M059J (cell line): Measurements from ENCODE around the gene ITGA8. TPM values are rescaled to one million over a fixed set of nuclear protein-coding genes. Genes with fewer than 3 reads are reported as not detected.
"Not testable (repeated sequence)": the region's sequence is repeated elsewhere in the genome, so short reads cannot be mapped to it uniquely, and the experiment has no call there.

Experiments used
- DNase-seq: peaks from one replicate; pipeline ENCODE4 v3.0.0-alpha.2; 2012; ENCODE audit warnings: low read depth
- total RNA-seq: library from RNA; depleted of rRNA; stranded (reverse); fragments of >200 nt; shearing (Covaris generic); gene quantifications from 2 replicates; pipeline ENCODE4 v1.2.3, GENCODE V29; 2014

ITGA8 gene
- total RNA-seq, 1 experiment from 2014 or later: 0.62 TPM

DNA sequence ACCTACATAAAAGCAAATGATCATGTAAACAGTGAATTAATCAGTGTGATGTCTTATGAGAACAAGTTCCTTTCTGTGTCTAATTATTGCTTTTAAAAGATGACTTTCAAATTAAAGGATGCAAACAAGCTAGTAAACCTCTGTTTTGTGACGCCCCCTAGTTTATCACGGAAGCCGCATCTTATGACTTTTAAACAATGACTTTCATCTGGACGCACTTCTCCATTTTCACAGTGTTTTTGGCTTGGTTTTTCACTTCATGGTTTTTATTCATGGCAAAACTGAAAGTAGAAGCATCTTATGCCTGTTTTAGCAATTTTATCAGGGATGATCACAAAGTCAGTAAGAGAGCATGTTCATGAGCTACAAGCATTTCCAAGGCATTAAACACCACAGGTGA is 35.0 kb downstream of the ITGA8 start:
- no peak for DNase-seq

DNA sequence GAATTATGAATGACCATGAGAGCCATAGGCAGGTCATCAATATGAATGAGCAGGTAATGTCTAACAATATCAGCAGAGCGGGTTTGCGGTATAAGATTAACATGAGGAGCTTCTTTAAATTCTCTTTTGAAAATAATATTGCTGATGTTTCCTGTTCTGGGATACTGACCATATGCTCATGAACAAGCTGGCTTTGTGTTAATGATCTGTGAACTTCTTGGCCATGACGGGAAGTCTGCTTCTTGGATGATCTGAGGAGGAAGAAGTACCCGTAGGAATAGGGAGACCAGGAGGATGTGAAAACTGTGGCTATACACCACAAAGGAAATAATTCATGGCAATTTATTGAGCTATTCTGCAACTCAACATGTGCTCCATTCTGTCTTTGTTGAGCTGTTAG is 38.6 kb downstream of the ITGA8 start:
- no peak for DNase-seq

DNA sequence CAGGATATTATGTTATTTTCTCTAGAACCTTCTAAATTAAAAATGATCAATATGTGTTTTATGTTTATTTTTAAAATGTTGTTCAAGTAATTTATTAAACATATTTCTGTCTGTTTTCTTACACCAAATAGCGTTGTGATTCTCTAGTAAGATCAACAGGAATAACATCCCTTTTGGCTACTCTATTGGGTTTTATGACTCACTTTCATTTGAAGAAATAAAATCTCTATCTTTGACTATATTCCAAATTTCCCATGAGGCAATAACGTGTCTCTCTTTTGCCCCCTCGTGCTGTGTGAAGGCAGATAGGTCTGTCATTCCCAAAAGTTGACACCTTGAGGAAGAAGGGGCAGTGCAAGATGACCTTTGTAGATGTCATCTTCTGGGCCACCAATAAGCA is 40.9 kb downstream of the ITGA8 start:
- no peak for DNase-seq

DNA sequence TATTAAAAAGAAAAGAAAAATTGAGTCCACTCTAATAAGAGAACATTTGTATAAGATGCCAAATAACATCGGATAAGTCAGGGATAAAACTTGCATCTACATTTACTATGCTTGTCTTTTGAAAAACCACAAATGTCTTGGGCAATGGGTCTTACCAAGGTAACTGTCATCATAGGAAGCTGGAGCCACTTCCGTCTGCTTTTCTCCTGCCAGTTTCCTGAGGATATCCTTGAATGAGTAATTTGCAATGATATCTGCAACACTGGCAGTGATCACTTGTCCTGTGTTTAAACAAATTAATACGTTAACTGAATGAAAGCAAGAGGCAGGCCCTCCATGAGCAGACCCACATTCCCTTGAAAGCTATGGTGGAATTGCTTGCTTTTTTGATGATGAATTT is 47.3 kb downstream of the ITGA8 start:
- DNase-seq: peak; percentile 7

DNA sequence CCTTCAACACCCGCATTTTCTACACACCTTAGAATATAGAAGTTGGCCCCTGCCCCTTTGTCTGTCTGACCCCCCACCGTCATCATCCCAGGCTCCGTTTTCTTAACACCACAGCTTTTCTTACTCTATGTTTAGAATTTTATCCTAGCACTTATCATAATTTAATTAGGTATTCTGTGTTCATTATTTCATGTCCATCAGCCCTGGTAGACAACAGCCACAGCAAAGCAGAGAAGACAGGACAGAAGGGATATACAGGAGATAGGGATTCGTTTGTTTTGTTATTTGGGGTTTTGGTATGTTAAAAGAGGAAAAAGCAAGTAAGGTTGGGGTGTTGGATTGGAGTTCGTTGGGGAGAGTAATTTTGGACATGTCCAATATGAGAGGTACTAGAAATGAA is 48.8 kb downstream of the ITGA8 start:
- DNase-seq: no peak

DNA sequence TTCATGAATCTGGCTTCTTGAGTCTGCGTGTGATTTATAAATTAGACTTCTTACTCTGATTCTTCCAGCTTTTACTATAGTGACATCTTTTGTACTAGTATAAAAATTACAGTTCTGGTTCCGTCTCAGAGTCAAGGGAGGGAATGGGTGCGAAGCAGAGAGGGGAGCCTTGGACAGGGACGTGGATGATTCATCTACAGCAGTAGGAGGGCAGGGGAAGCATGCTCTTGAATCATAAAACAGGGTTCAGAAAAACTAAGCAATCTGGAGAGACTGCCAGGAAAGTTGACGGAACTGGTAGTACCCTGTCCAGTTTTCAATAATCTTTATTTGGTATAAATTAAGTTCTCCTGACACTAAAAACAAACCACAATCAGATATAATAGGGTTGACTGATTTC is 58.1 kb downstream of the ITGA8 start:
- peak; percentile 14 for DNase-seq

DNA sequence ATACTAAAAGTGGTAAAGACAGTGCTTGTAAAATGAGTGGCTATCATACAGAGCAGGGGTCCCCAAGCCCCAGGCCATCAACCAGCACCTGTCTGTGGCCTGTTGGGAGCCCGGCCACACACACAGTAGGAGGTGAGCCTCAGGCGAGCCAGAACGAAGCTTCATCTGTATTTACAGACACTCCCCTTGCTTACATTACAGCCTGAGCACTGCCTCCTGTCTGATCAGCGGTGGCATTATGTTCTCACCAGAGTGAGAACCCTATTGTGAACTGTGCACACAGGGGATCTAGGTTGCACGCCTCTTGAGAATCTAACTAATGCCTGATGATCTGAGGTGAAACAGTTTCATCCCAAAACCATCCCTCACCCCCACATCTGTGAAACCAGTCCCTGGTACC is 58.7 kb downstream of the ITGA8 start:
- DNase-seq: no peak

DNA sequence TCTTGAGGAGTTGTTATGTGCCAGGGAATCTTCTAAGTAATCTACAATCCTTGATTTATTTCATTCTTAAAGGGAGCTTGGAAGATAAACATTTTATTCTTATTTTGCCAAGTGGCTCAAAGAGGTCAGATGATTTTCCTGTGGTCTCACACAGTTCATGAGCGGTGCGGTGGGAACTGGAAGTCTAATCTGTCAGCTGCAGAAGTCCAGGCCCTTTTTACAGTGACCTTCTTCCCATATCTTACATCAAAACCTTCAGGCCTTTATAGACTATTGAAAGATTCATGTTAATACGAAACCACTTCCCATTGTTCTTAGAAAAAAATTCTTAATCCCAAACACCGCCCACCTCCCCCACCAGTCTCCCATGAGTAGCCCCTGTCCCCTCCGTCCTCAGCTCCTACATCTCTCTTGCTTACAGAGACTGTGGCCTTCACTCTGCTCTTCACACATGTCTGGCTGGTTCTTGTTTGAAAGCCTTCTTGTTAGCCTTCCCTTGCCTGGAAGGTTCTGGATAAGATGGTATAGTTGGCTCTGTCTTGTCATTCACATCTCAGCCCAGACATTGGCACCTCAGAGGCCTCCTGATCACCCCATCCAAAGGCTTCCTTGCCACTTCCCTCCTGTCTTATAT is 61.5 kb downstream of the ITGA8 start:
- no peak for DNase-seq

DNA sequence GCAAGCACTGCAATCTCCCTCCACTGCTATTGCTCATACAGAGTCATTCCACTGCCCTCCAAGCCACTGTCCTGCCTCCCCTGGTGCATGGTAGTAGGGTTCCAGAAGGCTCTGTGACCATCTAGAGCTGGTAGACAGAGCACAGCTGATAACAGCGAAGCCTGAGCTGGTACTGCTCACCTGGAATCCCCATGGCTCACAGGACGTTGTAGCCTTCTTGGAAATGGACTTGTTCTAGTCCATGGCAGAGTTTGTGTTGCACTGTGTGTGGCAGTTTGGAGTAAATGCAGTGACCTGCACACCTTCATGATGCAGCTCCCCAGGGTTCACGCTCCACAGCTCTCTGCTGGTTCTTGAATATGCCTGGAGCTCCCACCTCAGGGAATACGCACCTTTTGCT is 67.0 kb downstream of the ITGA8 start:
- DNase-seq: no peak

DNA sequence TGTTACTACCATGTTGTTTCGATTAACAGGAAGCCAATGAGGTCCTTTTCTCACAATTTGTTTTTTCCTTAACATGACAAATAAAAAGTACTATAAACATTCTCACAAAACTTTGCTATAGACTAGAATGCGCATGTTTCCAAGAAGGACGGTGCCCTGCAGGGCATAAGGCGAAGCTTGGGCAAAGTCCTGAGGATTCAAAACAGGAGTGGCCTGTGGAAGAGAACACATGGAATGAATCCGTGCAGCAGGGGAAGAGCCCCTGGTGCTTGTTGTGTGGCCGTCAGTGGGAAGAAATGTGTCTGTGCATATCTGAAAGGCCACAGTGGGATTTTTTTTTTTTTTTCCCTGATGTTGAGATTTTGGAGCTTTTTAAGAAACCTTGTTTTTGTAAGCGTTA is 67.6 kb downstream of the ITGA8 start:
- no peak for DNase-seq

DNA sequence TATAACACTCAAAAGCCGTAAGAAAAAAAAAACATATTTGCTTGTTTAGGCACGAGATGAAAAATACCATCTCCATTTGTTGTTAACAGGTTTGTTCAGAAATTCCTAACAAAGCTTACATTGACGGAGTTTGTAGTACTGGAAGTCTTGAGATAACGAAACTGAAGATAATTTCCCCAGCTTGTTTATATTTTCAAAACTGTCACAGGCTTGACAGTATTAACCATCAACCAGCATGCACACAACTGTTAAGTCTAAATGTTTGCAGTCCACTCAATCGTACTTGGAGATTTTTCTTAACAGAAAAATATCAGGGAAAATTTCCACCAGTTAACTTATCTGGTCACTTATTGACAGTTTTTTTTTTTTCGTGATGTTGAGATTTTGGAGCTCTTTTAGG is 68.5 kb downstream of the ITGA8 start:
- DNase-seq: no peak

DNA sequence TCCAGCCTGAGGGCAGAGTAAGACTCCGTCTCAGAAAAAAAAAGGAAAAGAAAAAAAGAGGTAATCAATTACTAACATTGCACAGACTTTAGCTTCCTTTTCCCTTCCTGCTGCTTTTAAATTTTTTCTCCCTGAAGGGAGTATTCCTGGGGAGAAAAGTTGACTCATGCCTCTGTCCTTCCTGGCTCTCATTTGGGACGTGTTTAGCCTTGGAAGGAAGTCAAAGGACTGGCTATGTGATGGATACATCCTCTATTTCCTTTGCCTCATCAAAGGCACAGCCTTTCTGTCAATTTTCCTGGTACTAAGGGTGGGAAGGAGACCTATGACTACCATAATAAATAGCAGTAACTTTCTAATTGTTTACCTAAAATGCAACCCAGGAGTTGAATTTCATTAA is 77.6 kb downstream of the ITGA8 start:
- DNase-seq: peak; percentile 49

DNA sequence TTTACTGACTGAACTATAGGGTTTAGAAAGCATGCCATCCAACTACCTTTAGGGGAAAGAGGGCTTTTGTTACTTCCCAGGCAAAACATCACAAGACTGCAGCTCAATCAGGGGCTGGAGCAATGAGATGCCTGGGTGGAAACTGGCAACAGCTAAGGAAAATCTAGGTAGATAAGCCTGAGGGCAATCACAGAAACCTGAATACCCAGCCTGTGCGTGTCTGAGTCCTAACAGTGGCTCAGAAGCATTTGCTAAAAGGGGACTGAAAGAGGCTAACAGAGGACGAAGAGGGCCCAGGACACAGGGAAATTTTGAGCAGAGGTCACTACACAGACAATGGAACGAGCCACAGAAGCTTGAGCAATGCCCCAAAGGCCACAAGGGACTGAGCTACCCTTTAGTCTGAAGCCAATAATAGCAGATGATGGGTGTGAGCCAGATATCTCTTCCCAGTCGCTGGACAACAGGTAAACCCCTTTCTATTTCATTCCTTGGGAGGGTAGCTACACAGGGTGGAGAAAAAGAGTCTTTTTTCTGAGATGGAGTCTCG is 79.1 kb downstream of the ITGA8 start:
- peak; percentile 6 for DNase-seq

DNA sequence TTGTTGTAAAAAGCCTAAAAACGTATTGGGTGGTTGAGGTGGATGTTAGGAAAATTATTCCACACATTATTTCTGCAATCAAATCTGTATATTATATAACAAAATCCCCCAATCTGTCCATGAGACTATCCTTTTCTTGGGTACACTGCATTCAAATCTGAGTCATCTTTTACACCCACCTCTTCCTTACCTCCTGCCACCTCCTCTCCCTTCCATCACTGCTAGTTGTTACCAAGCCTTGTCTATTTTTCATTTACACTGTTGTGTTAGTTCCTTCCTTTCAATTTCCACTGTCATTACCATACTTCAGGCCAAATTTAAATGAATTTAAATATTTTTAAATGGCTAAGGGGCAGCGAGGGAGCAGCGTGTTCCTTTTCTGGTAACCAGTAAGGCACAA is 83.3 kb downstream of the ITGA8 start:
- no peak for DNase-seq

DNA sequence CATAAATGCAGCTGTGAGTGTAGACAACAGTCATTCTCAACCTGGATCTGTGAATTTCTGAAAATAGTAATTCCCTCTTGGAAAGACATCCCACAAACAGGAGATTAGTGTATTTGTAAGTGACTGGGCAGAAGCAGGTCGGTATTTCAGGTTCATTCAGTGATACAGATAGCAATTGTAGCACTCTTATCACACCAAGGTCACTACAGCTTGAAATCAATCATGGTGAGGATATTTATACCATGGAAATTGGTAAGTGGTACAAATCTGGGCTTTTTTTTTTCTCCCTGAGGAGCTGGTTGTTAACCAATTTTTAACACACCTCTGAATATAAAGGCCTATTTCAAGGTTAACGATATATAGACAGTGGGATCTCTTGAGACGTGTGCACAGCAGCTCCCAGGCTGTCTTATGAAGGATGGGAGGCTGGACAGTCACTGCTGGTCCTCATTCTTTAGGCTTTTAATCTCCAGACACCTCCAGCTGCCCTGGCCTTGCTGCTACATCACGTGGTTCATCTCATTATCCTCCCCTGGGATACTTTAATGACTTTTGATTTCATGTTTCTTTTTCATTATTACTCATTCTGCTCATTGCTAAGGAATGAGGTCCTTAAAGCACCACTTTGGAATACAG is 87.1 kb downstream of the ITGA8 start:
- no peak for DNase-seq

DNA sequence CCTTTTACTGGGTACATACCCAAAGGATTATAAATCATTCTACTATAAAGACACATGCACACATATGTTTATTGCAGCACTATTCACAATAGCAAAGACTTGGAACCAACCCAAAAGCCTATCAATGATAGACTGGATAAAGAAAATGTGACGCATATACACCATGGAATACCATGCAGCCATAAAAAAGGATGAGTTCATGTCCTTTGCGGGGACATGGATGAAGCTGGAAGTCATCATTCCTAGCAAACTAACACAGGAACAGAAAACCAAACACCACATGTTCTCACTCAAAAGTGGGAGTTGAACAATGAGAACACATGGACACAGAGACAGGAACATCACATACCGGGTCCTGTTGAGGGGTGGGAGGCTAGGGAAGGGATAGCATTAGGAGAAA is 88.5 kb downstream of the ITGA8 start:
- not testable (repeated sequence) for DNase-seq

DNA sequence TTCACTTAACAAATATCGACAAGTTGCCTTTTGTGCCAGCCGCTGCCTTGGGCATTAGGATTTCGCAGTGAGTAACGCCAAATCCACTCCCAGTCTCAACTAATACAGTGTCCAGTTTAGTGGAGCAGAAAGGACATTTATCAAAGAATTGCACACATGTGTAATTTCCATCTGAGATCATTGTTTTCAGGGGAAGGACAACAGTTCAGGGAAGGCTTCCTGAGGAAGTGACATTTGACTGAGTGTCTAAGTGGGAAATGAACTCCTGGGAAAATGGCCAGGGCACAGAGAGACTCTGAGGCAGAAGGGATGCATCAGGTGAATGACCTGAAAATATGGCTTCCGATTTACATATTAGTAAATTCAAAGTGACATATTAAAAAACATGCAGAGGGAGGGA is 89.4 kb downstream of the ITGA8 start:
- no peak for DNase-seq

DNA sequence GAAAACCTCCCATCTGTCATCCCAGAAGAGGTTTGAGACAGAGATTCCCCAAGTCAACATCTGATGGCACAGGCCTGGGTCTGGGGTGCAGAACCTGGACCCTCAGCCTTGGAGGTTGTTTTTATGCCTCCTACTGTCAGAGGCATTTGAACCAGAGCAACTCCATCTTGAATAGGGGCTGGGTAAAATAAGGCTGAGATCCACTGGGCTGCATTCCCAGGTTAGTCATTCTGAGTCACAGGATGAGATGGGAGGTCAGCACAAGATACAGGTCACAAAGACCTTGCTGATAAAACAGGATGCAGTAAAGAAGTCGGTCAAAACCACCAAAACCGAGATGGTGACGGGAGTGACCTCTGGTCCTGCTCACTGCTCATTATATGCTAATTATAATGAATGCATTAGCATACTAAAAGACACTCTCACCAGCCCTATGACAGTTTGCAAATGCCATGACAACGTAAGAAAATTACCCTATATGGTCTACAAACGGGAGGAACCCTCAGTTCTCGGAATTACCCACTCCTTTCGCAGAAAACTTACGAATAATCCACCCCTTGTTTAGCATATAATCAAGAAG is 92.0 kb downstream of the ITGA8 start:
- peak; percentile 71 for DNase-seq

DNA sequence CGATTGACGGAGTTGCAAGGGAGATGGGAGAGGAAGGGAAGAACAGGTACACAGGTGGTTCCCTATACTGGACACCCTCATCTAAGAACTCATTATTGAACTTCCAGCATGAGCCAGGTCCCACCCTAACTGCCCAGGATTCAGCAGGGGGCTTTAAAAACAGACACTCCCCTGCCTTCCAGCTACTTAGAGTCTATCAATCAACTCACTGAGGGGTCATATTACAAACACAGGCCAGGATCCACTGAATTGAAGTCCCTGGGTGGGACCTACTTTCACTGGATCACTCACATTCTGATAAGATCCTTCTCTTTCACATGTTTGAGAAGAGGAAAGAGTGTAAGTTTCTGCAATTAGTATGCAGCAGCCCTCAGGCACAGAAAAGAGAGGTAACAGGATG is 92.8 kb downstream of the ITGA8 start:
- DNase-seq: no peak

DNA sequence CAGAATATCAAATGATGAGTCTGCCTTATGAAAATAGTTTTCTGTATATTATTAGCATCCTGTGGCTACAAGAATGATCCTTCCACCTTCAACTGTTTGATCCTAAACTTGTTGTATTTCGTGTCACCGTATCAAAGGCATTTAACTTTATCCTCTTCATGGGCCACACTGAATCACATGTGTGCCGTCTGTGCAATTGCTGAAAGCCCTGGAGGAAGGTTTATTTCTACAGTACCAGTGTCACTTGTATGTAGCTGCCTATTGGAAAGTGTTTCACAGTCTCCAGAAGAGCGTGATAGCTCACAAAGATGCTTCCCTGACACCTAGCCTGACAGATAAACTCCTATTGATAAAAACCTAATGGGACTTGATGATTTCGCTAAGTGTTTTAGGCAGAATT is 94.5 kb downstream of the ITGA8 start:
- DNase-seq: no peak

DNA sequence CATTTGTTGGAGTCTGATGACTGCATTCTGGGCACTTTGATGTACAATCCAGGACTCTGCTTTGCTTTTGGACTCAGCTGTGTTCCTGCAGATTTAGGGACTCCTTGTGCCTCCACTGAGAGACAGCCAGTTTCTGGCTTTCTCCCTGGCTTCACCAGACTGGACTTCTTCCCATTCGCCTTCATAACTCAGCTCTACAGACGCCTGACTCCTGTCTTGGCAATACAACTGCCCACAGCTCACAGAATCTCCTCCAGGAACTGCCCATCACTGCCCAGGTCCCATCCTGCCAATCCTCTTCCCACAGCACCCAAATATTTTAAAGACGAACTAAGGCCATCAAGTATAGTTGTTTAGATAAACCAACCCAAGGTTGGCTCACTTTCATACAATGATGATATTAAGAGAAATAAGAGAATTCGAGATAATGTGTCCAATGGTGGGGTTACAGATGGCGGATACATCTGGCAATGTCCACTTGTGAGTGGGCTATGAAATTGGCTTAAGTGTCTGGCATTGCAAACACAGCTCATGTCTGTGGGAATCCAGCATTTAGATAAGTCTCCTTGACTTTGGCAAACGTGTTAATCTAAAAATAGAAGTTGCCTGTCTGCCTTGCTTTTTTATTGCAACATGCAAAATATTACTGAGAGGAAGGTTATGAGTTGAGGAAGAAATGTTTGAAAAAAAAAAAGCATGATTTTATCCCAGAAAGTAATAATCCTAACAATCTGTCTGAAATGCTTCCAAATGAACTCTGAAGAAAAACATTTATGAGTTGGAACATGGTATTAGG is 95.1 kb downstream of the ITGA8 start:
- DNase-seq: no peak

DNA sequence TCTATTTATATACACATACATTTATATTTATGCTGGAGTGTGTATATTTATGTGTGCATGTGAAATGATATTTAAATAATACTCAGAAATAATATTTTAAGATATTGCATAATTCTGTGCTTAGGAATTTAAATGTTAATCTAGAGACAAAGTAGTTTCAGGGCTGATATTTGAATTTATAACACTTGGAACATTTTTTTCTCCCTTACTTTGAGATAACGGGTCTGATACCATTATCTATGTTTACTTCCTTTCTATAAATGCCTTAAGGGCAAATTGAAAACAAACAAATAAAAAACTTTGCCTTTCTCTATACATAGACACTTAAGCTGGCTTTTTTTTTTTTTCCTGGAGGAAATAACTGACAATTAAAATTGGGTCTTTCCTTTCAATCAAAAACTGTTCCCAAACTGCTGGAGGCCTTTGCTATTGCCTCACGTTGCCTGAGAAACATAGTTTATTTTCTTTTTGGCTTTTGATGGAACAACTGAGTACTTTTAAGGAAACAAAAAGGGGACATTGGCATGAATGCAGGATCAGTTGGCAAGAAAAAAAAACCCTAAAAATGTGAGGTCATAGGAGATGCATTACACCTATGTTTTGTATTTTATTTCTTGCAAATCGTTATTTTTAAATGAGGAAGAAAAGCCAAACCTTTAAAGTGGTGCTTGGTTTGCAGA is 98.7 kb downstream of the ITGA8 start:
- peak; percentile 20 for DNase-seq
